ENCODE data around the gene TBC1D2. TPM values are rescaled to one million over a fixed set of nuclear protein-coding genes. Genes with fewer than 3 reads are reported as not detected.

The TBC1D2 gene
- total RNA-seq, 4 donors from 2014 or later: 37.7 to 109 (median 55.8) TPM

- TF ChIP-seq POLR2A (IDR thresholded peaks at IDR 0.05) (peak; percentile 72), CTCF (IDR thresholded peaks at IDR 0.05) (peak; percentile 15 to 72 (median 34)), EP300 (IDR thresholded peaks at IDR 0.05; ENCODE audit: low read depth) (no peak), POLR2AphosphoS5 (IDR thresholded peaks at IDR 0.05) (peak in 2 of 3 donors; percentile 66 to 88)
- 1% methylated on average over 27 of the region's 95 CpGs; no CpG with 5 or more reads in 1 of the 2 donors for WGBS, 2 donors (ENCODE audit: low coverage in 1 of 2)
- intact Hi-C loops (cut with DNase I; ENCODE audit: low total_unique reads): loop anchor here (5.0 kb wide), 1 partner anchor 265 kb away; no protein-coding TSS in a partner anchor
These were observed 62.7 kb downstream of the TBC1D2 start, which contains the start of gene CORO2A for GRCh38 chr9:98192503-98193335. Gene CORO2A (minus strand): TSS chr9:98192637. CDS start chr9:98157660, 34,977 bp downstream.

GRCh38 chr9:98191671-98192502, 63.6 kb downstream of the TBC1D2 start:
- H3K27ac ChIP-seq: peak overlapping the region; percentile 79 to 91 (median 87)
- in situ Hi-C loops (cut with MboI; ENCODE audit: low pct_ligation_motif_present in 1 of 4, low pct_unique_long_range_greater_than_20kb in 1 of 4, low sequenced_read_pairs in 3 of 4) (loop anchor here in 1 of 4 donors (25.0 kb wide), 1 partner anchor 130 kb away; the partner anchor contains the start of gene NANS), intact Hi-C loops (cut with DNase I; ENCODE audit: low total_unique reads) (loop anchor here (5.0 kb wide), 1 partner anchor 265 kb away; no protein-coding TSS in a partner anchor)
- WGBS, 2 donors (ENCODE audit: low coverage in 1 of 2): 14% methylated on average over 25 of the region's 47 CpGs; no CpG with 5 or more reads in 1 of the 2 donors
- no peaks in the 10 kb centered on the region for H3K27me3 ChIP-seq
- no peaks in the 10 kb centered on the region for H3K36me3 ChIP-seq
- TF ChIP-seq POLR2AphosphoS5 (IDR thresholded peaks at IDR 0.05) (peak in 2 of 3 donors; percentile 60 to 84), CTCF (IDR thresholded peaks at IDR 0.05) (no peak), POLR2A (IDR thresholded peaks at IDR 0.05) (peak; percentile 58)
- peak overlapping the region; percentile 53 to 67 (median 62) for H3K4me3 ChIP-seq
- no peaks in the 10 kb centered on the region for H3K9me3 ChIP-seq
- H3K4me1 ChIP-seq: peaks cover 4 to 39% (median 15%) of the 10 kb centered on the region in 4 donors
- DNase-seq: peak; percentile 59

More at GRCh38 chr9:98192503-98193335, 62.7 kb downstream of the TBC1D2 start, which contains the start of gene CORO2A:
- DNase-seq: peak; percentile 89
- H3K27ac ChIP-seq: peak within 1 kb of the TSS; percentile 79 to 91 (median 87)
- H3K36me3 ChIP-seq: no peaks in the 10 kb centered on the region
- H3K9me3 ChIP-seq: no peaks in the 10 kb centered on the region
- H3K4me1 ChIP-seq: peaks cover 4 to 39% (median 15%) of the 10 kb centered on the region in 4 donors
- peak within 1 kb of the TSS; percentile 59 to 67 (median 63) for H3K4me3 ChIP-seq
- H3K27me3 ChIP-seq: no peaks in the 10 kb centered on the region
- in situ Hi-C loops (cut with MboI; ENCODE audit: low pct_ligation_motif_present in 1 of 4, low pct_unique_long_range_greater_than_20kb in 1 of 4, low sequenced_read_pairs in 3 of 4): loop anchor here in 1 of 4 donors (25.0 kb wide), 1 partner anchor 130 kb away; the partner anchor contains the start of gene NANS

- DNase-seq: no peak
- intact Hi-C loops (cut with DNase I; ENCODE audit: low total_unique reads): loop anchor here (5.0 kb wide), 1 partner anchor 264 kb away; no protein-coding TSS in a partner anchor
- WGBS, 2 donors (ENCODE audit: low coverage in 1 of 2): 62% methylated on average over 4 of the region's 5 CpGs; no CpG with 5 or more reads in 1 of the 2 donors
These were observed 64.3 kb downstream of the TBC1D2 start for GRCh38 chr9:98191181-98191608.

GRCh38 chr9:98190757-98191105, 64.7 kb downstream of the TBC1D2 start:
- H3K27ac ChIP-seq: peak overlapping the region; percentile 79 to 91 (median 87)
- intact Hi-C loops (cut with DNase I; ENCODE audit: low total_unique reads) (loop anchor here (5.0 kb wide), 1 partner anchor 263 kb away; no protein-coding TSS in a partner anchor), in situ Hi-C loops (cut with MboI; ENCODE audit: low pct_ligation_motif_present in 1 of 4, low pct_unique_long_range_greater_than_20kb in 1 of 4, low sequenced_read_pairs in 3 of 4) (loop anchor here in 1 of 4 donors (25.0 kb wide), 1 partner anchor 128 kb away; the partner anchor contains the start of gene NANS)
- DNase-seq: no peak
- H3K27me3 ChIP-seq: no peaks in the 10 kb centered on the region
- WGBS, 2 donors (ENCODE audit: low coverage in 1 of 2): 76% methylated on average over 5 of the region's 5 CpGs; no CpG with 5 or more reads in 1 of the 2 donors
- H3K36me3 ChIP-seq: no peaks in the 10 kb centered on the region
- no peak for TF ChIP-seq EP300 (IDR thresholded peaks at IDR 0.05; ENCODE audit: low read depth)
- no peak for TF ChIP-seq CTCF (IDR thresholded peaks at IDR 0.05)
- TF ChIP-seq POLR2A (IDR thresholded peaks at IDR 0.05): no peak
- no peak for TF ChIP-seq POLR2AphosphoS5 (IDR thresholded peaks at IDR 0.05)
- H3K4me1 ChIP-seq: peaks cover 4 to 39% (median 15%) of the 10 kb centered on the region in 4 donors
- H3K4me3 ChIP-seq: peak overlapping the region in 1 of 4 donors; percentile 65
- no peaks in the 10 kb centered on the region for H3K9me3 ChIP-seq

More at GRCh38 chr9:98191181-98191608, 64.3 kb downstream of the TBC1D2 start:
- Histone ChIP-seq H3K4me3 (peak overlapping the region in 2 of 4 donors; percentile 65 to 67), H3K27me3 (no peaks in the 10 kb centered on the region), H3K9me3 (no peaks in the 10 kb centered on the region), H3K36me3 (no peaks in the 10 kb centered on the region), H3K27ac (peak overlapping the region; percentile 79 to 91 (median 87)), H3K4me1 (peaks cover 4 to 39% (median 15%) of the 10 kb centered on the region in 4 donors)
- TF ChIP-seq POLR2A (IDR thresholded peaks at IDR 0.05): no peak
- no peak for TF ChIP-seq POLR2AphosphoS5 (IDR thresholded peaks at IDR 0.05)
- in situ Hi-C loops (cut with MboI; ENCODE audit: low pct_ligation_motif_present in 1 of 4, low pct_unique_long_range_greater_than_20kb in 1 of 4, low sequenced_read_pairs in 3 of 4): loop anchor here in 1 of 4 donors (25.0 kb wide), 1 partner anchor 129 kb away; the partner anchor contains the start of gene NANS

Data from transverse colon (tissue), 4 donors.